GM12891 (cell line): Measurements from ENCODE around the gene BSPRY.
"Not testable (repeated sequence)": the region's sequence is repeated elsewhere in the genome, so short reads cannot be mapped to it uniquely, and the experiment has no call there.

Experiments
- DNase-seq: peaks from one replicate; pipeline ENCODE4 v3.0.0; 2011; ENCODE audit warnings: low spot score; ENCODE audit not compliant: insufficient read length
- FAIRE-seq: peaks from 2 replicates; lab custom pipeline; 2011; peaks lifted over from hg19 to GRCh38; lab: Jason Lieb, UNC
- PAX5 ChIP-seq: IDR thresholded peaks from 2 replicates; pipeline ENCODE4 v1.6.1; 2011; ENCODE audit warnings: low read length, moderate library complexity, mild to moderate bottlenecking; ENCODE audit not compliant: insufficient read depth, severe bottlenecking
- POLR2A ChIP-seq: IDR thresholded peaks from 2 replicates; pipeline ENCODE4 v1.6.1; 2011; ENCODE audit warnings: low read depth, low read length, control low read depth
- POLR2AphosphoS5 ChIP-seq: IDR thresholded peaks from 2 replicates; pipeline ENCODE4 v1.6.1; 2011; ENCODE audit warnings: low read depth, low read length, control low read depth
- POU2F2 ChIP-seq: IDR thresholded peaks from 2 replicates; pipeline ENCODE4 v1.6.1; 2011; ENCODE audit warnings: low read depth, mild to moderate bottlenecking, control low read depth, low read length, moderate library complexity
- SPI1 ChIP-seq: IDR thresholded peaks from 2 replicates; pipeline ENCODE4 v1.6.1; 2011; ENCODE audit warnings: low read depth, low read length, control low read depth
- TAF1 ChIP-seq: IDR thresholded peaks from 2 replicates; pipeline ENCODE4 v1.6.1; 2011; ENCODE audit warnings: low read depth, low read length, control low read depth

The BSPRY gene

DNA sequence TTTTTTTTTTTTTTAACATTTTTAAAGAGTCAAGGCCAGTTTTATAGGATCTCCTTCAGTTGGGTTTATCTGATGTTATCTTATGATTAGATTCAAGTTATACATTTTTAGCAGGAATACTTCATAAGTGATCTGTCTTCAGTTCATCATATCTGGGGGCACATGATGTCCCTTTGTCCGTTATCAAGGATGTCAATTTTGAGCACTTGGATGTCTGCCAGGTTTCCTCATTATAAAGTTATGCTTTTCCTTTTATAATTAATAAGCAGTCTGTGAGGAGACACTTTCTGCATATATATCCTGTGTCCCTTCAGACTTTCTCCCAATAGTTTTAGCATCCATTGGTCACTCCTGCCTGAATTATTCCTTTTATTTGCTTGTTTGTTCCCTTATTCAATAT lies 15.6 kb downstream of the BSPRY start:
- FAIRE-seq = no peak
- no peak for DNase-seq
- TF ChIP-seq SPI1 (no peak), POLR2AphosphoS5 (no peak), PAX5 (no peak), POLR2A (no peak), POU2F2 (no peak), TAF1 (no peak)

- DNase-seq, FAIRE-seq: not testable (repeated sequence)
Observed at GRCh38 chr9:113365652-113366051, 16.3 kb downstream of the BSPRY start.

GRCh38 chr9:113368348-113368981 lies 19.1 kb downstream of the BSPRY start:
- TF ChIP-seq POU2F2 (no peak), SPI1 (no peak)
- FAIRE-seq (no peak), DNase-seq (no peak)

DNA sequence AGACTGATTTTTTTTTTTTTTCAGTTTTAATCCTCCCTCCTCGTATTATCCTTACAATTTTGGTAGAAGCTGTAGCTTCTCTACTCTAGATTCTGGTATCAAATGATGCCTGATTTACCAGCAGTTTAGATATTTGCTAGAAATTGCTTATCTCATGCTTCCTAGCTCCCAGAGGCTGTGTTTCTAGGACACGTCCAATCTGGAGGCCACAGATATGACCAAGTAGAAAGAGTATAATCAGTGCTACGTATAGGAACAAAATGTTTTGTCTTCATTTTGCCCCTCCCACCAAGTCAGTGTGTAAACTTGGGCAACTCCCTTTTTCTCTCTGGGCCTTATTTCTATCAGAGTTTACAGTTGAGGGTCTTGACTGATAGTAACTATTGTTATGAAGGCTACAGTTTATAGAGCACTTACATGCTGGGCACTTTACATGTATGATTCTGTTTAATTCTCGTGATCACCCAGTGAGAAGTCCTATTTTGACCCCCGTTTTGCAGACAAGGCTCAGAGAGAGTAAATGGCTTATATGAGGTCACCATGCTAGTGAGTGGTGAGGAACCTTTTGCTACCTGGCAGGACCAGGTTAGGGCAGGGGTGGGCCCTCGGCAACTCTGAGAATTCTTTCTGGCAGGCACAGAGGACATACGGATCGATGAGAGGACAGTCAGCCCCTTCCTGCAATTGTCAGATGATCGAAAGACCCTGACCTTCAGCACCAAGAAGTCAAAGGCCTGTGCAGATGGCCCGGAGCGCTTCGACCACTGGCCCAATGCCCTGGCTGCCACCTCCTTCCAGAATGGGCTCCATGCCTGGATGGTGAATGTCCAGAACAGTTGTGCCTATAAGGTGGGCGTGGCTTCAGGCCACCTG lies 19.9 kb downstream of the BSPRY start:
- no peak for FAIRE-seq
- no peak for DNase-seq
- TF ChIP-seq POLR2AphosphoS5 = no peak
- no peak for TF ChIP-seq POLR2A
- TF ChIP-seq POU2F2 = no peak
- TF ChIP-seq SPI1 = no peak
- no peak for TF ChIP-seq PAX5
- TF ChIP-seq TAF1 = no peak

DNA sequence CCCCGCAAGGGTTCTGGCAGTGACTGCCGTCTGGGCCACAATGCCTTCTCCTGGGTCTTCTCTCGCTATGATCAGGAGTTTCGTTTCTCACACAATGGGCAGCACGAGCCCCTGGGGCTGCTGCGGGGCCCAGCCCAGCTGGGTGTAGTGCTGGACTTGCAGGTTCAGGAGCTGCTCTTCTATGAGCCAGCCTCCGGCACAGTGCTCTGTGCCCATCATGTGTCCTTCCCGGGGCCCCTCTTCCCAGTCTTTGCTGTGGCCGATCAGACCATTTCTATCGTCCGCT lies 20.5 kb downstream of the BSPRY start:
- DNase-seq (no peak), FAIRE-seq (no peak)
- TF ChIP-seq POLR2AphosphoS5 = no peak
- TF ChIP-seq TAF1 = no peak
- no peak for TF ChIP-seq POU2F2
- TF ChIP-seq PAX5 = no peak
- no peak for TF ChIP-seq POLR2A
- no peak for TF ChIP-seq SPI1

DNA sequence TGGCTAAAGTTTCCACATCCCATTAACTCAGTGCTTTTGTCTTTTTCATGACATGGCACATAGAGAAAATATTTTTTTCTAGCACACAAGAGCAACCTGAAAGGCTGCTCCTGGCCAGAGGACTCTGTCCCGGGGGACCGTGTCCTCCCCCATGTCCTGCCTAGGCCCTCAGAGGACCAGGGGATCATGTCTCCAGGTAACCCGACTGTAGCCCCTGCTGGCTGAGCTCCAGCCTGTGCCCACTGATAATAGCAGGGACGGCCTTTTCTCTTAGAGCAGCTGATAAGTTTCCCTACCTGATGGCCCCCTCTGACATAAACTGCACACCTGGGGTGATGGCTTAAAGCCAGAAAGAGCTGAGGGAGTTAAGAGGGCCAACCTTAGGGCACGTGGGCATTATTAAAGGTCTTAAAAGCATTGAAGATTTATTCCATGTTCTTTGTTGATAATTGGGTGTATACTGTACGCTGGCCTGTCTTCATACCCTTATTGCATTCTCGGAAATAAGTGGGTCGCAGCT lies 21.5 kb downstream of the BSPRY start:
- no peak for FAIRE-seq
- no peak for DNase-seq
- TF ChIP-seq TAF1 = no peak

DNA sequence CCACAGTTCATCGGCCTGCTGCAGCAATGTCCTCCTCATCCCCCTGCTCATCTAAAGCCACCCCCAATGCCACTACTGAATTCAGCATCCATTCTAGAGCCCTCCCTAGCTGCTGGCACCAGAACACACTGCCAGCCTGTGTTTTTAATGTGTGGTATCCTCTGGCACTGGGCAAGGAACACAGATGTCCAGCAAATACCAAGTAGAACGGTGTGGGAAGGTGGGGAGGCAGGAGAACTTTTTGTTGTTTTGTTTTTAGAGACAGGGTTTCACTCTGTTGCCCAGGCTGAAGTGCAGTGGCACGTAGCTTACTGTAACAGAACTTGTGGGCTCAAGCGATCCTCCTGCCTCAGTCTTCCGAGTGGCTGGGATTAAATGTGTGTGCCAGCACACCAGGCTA lies 22.7 kb downstream of the BSPRY start:
- TF ChIP-seq PAX5 = no peak
- no peak for TF ChIP-seq POU2F2
- TF ChIP-seq POLR2AphosphoS5 = no peak
- no peak for FAIRE-seq
- no peak for DNase-seq

DNA sequence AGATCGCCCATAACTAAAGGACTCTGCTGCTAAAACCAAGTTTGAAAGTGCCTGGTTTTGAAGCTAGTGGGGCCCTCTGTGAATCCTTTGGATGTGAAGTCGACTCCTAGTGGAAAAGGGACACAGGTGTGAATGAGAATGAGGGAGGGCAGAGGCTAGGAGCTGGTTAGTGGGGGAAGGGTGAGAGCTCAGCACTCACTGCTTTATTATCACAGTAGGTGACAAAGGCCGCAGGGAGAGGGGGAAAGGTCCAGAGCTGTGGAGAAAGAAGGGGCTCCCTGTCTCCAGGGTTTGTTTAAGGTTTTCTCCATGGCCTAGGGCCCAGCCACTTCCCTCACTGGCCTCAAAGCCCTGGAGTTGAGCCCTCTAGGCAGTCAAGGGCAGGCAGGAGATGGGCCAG lies 23.9 kb downstream of the BSPRY start:
- no peak for TF ChIP-seq TAF1
- peak; percentile 18; the same call in 1 of the 2 replicates for TF ChIP-seq POU2F2
- no peak for DNase-seq
- FAIRE-seq = no peak

DNA sequence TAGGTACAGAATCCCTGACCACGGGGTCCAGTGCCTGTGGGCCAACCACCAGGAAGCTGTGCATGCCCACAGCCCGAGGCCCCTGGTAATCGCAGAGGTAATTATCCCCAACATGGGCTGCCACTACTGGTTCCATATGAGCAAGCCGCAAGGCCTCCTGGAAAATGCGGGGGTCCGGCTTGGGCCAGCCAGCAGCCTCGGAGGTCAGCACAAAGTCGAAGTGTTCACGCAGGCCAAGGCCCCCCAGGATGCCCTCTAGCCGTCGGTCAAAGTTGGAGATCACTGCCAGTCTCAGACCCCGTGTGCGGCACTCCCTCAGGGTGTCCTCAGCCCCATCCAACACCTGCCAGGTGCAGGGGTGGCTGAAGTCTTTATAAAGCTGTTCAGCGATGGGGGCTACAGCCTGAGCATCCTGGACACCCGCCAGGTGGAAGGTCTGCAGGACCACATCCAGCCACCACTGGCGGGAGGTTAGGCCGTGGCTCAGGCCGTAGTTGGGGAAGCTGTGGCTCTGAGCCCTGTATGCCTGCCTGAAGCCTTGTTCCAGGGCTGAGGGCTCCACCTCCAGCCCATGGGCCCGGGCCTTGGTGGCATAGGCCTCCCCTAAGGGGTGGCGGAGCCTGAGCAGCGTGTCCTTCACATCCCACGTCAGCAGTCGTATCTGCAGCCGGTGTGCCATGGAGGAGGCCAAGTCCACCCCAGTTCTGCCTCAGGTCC lies 24.5 kb downstream of the BSPRY start:
- DNase-seq = no peak
- TF ChIP-seq TAF1 (no peak), SPI1 (no peak), PAX5 (no peak), POU2F2 (no peak), POLR2AphosphoS5 (no peak), POLR2A (no peak)

More for the DNA sequence above, 24.5 kb downstream of the BSPRY start:
- no peak for FAIRE-seq
